ENCODE measurements around the gene NOSIP.

NOSIP gene

DNA sequence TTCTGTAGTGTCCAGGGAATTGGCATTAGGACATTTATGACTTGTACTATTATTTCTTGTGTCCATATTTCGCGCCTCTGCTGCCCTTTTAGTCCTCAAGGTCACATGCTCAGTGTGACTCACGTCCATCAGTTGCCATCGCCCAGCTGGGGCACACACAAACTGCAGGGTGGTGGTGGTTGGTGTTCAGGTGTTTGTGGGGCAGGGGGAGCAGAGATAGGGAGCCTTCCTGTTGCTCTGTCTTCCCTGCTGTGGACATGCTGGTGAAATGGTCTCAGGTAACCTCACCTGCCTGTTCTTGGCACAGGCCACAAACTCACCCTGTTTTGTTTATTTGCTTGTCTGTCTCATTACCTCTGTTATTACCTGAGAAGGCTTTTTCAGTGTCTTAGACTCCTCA lies 33.0 kb upstream of the NOSIP start:
- no peaks in the 10 kb centered on the region for H3K27me3 ChIP-seq (ENCODE audit: control insufficient read depth, insufficient read depth, low read length, poor library complexity, severe bottlenecking)
- WGBS, 2 experiments: 98 to 99% methylated on average over 4 of the region's 4 CpGs
- no peak overlapping the region for H3K27ac ChIP-seq (ENCODE audit: insufficient read depth, low read depth, low read length, poor library complexity, severe bottlenecking)
- no peaks in the 10 kb centered on the region for H3K9me3 ChIP-seq (ENCODE audit: control insufficient read depth, low read length)
- H3K36me3 ChIP-seq (ENCODE audit: control insufficient read depth, insufficient read depth, low read length): peaks cover 46% of the 10 kb centered on the region
- no peaks in the 10 kb centered on the region for H3K4me1 ChIP-seq (ENCODE audit: control insufficient read depth, insufficient read depth, low read length)
- H3K4me3 ChIP-seq (ENCODE audit: insufficient read depth, low read depth, low read length): no peak overlapping the region

- H3K36me3 ChIP-seq (ENCODE audit: control insufficient read depth, insufficient read depth, low read length): peaks cover 19% of the 10 kb centered on the region
Measured at GRCh38 chr19:49609499-49610092, 29.2 kb upstream of the NOSIP start.

GRCh38 chr19:49605605-49606004 lies 25.2 kb upstream of the NOSIP start:
- H3K27me3 ChIP-seq (ENCODE audit: control insufficient read depth, insufficient read depth, low read length, poor library complexity, severe bottlenecking): no peaks in the 10 kb centered on the region
- WGBS, 2 experiments: 96% methylated on average over 7 of the region's 7 CpGs
- no peak overlapping the region for H3K27ac ChIP-seq (ENCODE audit: insufficient read depth, low read depth, low read length, poor library complexity, severe bottlenecking)
- no peak overlapping the region for H3K4me3 ChIP-seq (ENCODE audit: insufficient read depth, low read depth, low read length)
- no peaks in the 10 kb centered on the region for H3K4me1 ChIP-seq (ENCODE audit: control insufficient read depth, insufficient read depth, low read length)
- H3K9me3 ChIP-seq (ENCODE audit: control insufficient read depth, low read length): no peaks in the 10 kb centered on the region
- peaks cover 36% of the 10 kb centered on the region for H3K36me3 ChIP-seq (ENCODE audit: control insufficient read depth, insufficient read depth, low read length)

More at GRCh38 chr19:49609499-49610092, 29.2 kb upstream of the NOSIP start:
- WGBS, 2 experiments: 93 to 94% methylated on average over 12 of the region's 12 CpGs
- no peaks in the 10 kb centered on the region for H3K9me3 ChIP-seq (ENCODE audit: control insufficient read depth, low read length)
- no peak overlapping the region for H3K27ac ChIP-seq (ENCODE audit: insufficient read depth, low read depth, low read length, poor library complexity, severe bottlenecking)
- H3K4me3 ChIP-seq (ENCODE audit: insufficient read depth, low read depth, low read length): no peak overlapping the region
- no peaks in the 10 kb centered on the region for H3K4me1 ChIP-seq (ENCODE audit: control insufficient read depth, insufficient read depth, low read length)
- no peaks in the 10 kb centered on the region for H3K27me3 ChIP-seq (ENCODE audit: control insufficient read depth, insufficient read depth, low read length, poor library complexity, severe bottlenecking)

GRCh38 chr19:49602806-49603205 lies 22.4 kb upstream of the NOSIP start:
- no peaks in the 10 kb centered on the region for H3K9me3 ChIP-seq (ENCODE audit: control insufficient read depth, low read length)
- no peaks in the 10 kb centered on the region for H3K4me1 ChIP-seq (ENCODE audit: control insufficient read depth, insufficient read depth, low read length)
- H3K27ac ChIP-seq (ENCODE audit: insufficient read depth, low read depth, low read length, poor library complexity, severe bottlenecking): no peak overlapping the region
- H3K27me3 ChIP-seq (ENCODE audit: control insufficient read depth, insufficient read depth, low read length, poor library complexity, severe bottlenecking): no peaks in the 10 kb centered on the region
- H3K4me3 ChIP-seq (ENCODE audit: insufficient read depth, low read depth, low read length): no peak overlapping the region
- 96 to 99% methylated on average over 2 of the region's 2 CpGs for WGBS, 2 experiments
- peaks cover 45% of the 10 kb centered on the region for H3K36me3 ChIP-seq (ENCODE audit: control insufficient read depth, insufficient read depth, low read length)

DNA sequence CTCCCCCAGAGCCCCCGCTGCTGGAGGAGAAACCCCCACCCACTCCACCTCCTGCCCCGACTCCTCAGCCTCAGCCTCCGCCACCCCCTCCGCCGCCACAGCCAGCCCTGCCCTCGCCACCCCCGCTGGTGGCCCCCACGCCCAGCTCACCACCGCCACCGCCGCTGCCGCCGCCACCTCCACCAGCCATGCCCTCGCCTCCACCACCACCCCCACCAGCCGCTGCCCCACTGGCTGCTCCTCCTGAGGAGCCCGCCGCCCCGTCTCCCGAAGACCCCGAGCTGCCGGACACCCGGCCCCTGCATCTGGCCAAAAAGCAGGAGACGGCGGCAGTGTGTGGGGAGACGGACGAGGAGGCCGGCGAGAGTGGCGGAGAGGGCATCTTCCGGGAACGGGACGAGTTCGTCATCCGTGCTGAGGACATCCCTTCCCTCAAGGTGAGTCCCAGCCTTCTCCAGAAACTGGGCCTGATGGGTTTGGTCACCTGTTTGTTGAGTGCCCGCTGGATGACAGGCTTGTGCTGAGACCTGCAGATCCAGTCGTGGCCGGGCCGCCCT lies 21.2 kb upstream of the NOSIP start:
- H3K9me3 ChIP-seq (ENCODE audit: control insufficient read depth, low read length): no peaks in the 10 kb centered on the region
- H3K27me3 ChIP-seq (ENCODE audit: control insufficient read depth, insufficient read depth, low read length, poor library complexity, severe bottlenecking): no peaks in the 10 kb centered on the region
- H3K36me3 ChIP-seq (ENCODE audit: control insufficient read depth, insufficient read depth, low read length): peaks cover 48% of the 10 kb centered on the region
- 93 to 94% methylated on average over 34 to 38 of the region's 38 CpGs for WGBS, 2 experiments
- H3K27ac ChIP-seq (ENCODE audit: insufficient read depth, low read depth, low read length, poor library complexity, severe bottlenecking): no peak overlapping the region
- H3K4me3 ChIP-seq (ENCODE audit: insufficient read depth, low read depth, low read length): no peak overlapping the region
- H3K4me1 ChIP-seq (ENCODE audit: control insufficient read depth, insufficient read depth, low read length): no peaks in the 10 kb centered on the region

GRCh38 chr19:49599378-49600295 lies 19.3 kb upstream of the NOSIP start:
- Histone ChIP-seq H3K4me1 (ENCODE audit: control insufficient read depth, insufficient read depth, low read length) (no peaks in the 10 kb centered on the region), H3K27me3 (ENCODE audit: control insufficient read depth, insufficient read depth, low read length, poor library complexity, severe bottlenecking) (no peaks in the 10 kb centered on the region), H3K36me3 (ENCODE audit: control insufficient read depth, insufficient read depth, low read length) (peaks cover 59% of the 10 kb centered on the region), H3K9me3 (ENCODE audit: control insufficient read depth, low read length) (no peaks in the 10 kb centered on the region), H3K27ac (ENCODE audit: insufficient read depth, low read depth, low read length, poor library complexity, severe bottlenecking) (no peak overlapping the region), H3K4me3 (ENCODE audit: insufficient read depth, low read depth, low read length) (no peak overlapping the region)
- 97 to 98% methylated on average over 26 of the region's 26 CpGs for WGBS, 2 experiments

DNA sequence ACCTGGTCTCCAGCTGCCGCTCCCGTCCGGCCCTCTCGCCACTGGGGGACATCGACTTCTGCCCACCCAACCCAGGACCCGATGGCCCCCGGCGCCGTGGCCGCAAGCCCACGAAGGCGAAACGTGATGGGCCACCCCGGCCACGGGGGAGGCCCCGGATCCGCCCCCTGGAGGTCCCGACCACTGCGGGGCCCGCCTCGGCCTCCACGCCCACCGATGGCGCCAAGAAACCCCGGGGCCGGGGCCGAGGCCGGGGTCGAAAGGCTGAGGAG lies 17.3 kb upstream of the NOSIP start:
- Histone ChIP-seq H3K36me3 (ENCODE audit: control insufficient read depth, insufficient read depth, low read length) (peaks cover 56% of the 10 kb centered on the region), H3K27ac (ENCODE audit: insufficient read depth, low read depth, low read length, poor library complexity, severe bottlenecking) (no peak overlapping the region), H3K27me3 (ENCODE audit: control insufficient read depth, insufficient read depth, low read length, poor library complexity, severe bottlenecking) (no peaks in the 10 kb centered on the region), H3K4me3 (ENCODE audit: insufficient read depth, low read depth, low read length) (no peak overlapping the region), H3K4me1 (ENCODE audit: control insufficient read depth, insufficient read depth, low read length) (peaks cover 6% of the 10 kb centered on the region), H3K9me3 (ENCODE audit: control insufficient read depth, low read length) (no peaks in the 10 kb centered on the region)
- 96% methylated on average over 29 of the region's 29 CpGs for WGBS, 2 experiments

DNA sequence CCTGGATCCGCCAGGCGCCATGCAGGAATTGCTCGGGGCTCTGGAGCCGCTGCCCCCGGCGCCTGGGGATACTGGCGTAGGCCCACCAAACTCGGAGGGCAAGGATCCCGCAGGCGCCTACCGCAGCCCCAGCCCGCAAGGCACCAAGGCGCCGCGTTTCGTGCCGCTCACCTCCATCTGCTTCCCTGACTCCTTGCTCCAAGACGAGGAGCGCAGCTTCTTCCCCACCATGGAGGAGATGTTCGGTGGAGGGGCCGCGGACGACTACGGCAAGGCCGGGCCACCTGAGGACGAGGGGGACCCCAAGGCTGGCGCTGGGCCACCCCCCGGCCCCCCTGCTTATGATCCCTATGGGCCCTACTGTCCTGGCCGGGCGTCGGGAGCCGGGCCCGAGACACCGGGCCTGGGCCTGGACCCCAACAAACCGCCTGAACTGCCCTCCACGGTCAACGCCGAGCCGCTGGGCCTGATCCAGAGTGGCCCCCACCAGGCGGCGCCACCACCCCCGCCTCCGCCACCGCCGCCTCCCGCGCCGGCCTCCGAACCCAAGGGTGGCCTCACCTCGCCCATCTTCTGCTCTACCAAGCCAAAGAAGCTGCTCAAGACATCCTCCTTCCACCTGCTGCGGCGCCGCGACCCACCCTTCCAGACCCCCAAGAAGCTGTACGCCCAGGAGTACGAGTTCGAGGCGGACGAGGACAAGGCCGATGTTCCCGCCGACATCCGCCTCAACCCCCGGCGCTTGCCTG lies 16.8 kb upstream of the NOSIP start:
- H3K9me3 ChIP-seq (ENCODE audit: control insufficient read depth, low read length): no peaks in the 10 kb centered on the region
- H3K27ac ChIP-seq (ENCODE audit: insufficient read depth, low read depth, low read length, poor library complexity, severe bottlenecking): no peak overlapping the region
- no peak overlapping the region for H3K4me3 ChIP-seq (ENCODE audit: insufficient read depth, low read depth, low read length)
- peaks cover 6% of the 10 kb centered on the region for H3K4me1 ChIP-seq (ENCODE audit: control insufficient read depth, insufficient read depth, low read length)
- 96 to 97% methylated on average over 65 of the region's 65 CpGs for WGBS, 2 experiments
- no peaks in the 10 kb centered on the region for H3K27me3 ChIP-seq (ENCODE audit: control insufficient read depth, insufficient read depth, low read length, poor library complexity, severe bottlenecking)
- peaks cover 50% of the 10 kb centered on the region for H3K36me3 ChIP-seq (ENCODE audit: control insufficient read depth, insufficient read depth, low read length)

GRCh38 chr19:49596407-49596806 lies 16.1 kb upstream of the NOSIP start:
- Histone ChIP-seq H3K9me3 (ENCODE audit: control insufficient read depth, low read length) (no peaks in the 10 kb centered on the region), H3K27ac (ENCODE audit: insufficient read depth, low read depth, low read length, poor library complexity, severe bottlenecking) (no peak overlapping the region), H3K36me3 (ENCODE audit: control insufficient read depth, insufficient read depth, low read length) (peaks cover 44% of the 10 kb centered on the region), H3K27me3 (ENCODE audit: control insufficient read depth, insufficient read depth, low read length, poor library complexity, severe bottlenecking) (no peaks in the 10 kb centered on the region), H3K4me3 (ENCODE audit: insufficient read depth, low read depth, low read length) (no peak overlapping the region), H3K4me1 (ENCODE audit: control insufficient read depth, insufficient read depth, low read length) (peaks cover 6% of the 10 kb centered on the region)
- WGBS, 2 experiments: 94 to 96% methylated on average over 15 of the region's 15 CpGs

Measured in ectodermal cell (in vitro differentiated cells).